SU-DHL-6 (cell line): ENCODE measurements around the gene IYD.
"Not testable (repeated sequence)": the region's sequence is repeated elsewhere in the genome, so short reads cannot be mapped to it uniquely, and the experiment has no call there.

ENCODE experiments used
- CTCF ChIP-seq: fragments of 200-600 bp; sonication (generic); IDR thresholded peaks from one replicate; pipeline ENCODE4 v1.5.1; 2017; ENCODE audit warnings: antibody characterized with exemption, mild to moderate bottlenecking, low read length, moderate library complexity; ENCODE audit not compliant: insufficient read depth, poor library complexity, severe bottlenecking
- EZH2phosphoT487 ChIP-seq: fragments of 200-600 bp; sonication (generic), shearing (Covaris generic); conservative IDR thresholded peaks from 2 replicates; pipeline ENCODE4 v1.6.1; 2018; ENCODE audit warnings: mild to moderate bottlenecking, antibody characterized with exemption, low read length, moderate library complexity, mixed read lengths

- not testable (repeated sequence) for TF ChIP-seq CTCF, EZH2phosphoT487
Observed at GRCh38 chr6:150449055-150449454, 80.2 kb downstream of the IYD start.
